GM19099 (cell line): ENCODE data around the gene ARIH1.

Experiments used
- POLR2A ChIP-seq: IDR thresholded peaks from 3 replicates; pipeline ENCODE4 v1.6.1; 2011; ENCODE audit warnings: low read depth; ENCODE audit not compliant: insufficient read length; ENCODE audit errors: extremely low read depth

ARIH1 gene, protein sequence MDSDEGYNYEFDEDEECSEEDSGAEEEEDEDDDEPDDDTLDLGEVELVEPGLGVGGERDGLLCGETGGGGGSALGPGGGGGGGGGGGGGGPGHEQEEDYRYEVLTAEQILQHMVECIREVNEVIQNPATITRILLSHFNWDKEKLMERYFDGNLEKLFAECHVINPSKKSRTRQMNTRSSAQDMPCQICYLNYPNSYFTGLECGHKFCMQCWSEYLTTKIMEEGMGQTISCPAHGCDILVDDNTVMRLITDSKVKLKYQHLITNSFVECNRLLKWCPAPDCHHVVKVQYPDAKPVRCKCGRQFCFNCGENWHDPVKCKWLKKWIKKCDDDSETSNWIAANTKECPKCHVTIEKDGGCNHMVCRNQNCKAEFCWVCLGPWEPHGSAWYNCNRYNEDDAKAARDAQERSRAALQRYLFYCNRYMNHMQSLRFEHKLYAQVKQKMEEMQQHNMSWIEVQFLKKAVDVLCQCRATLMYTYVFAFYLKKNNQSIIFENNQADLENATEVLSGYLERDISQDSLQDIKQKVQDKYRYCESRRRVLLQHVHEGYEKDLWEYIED

DNA sequence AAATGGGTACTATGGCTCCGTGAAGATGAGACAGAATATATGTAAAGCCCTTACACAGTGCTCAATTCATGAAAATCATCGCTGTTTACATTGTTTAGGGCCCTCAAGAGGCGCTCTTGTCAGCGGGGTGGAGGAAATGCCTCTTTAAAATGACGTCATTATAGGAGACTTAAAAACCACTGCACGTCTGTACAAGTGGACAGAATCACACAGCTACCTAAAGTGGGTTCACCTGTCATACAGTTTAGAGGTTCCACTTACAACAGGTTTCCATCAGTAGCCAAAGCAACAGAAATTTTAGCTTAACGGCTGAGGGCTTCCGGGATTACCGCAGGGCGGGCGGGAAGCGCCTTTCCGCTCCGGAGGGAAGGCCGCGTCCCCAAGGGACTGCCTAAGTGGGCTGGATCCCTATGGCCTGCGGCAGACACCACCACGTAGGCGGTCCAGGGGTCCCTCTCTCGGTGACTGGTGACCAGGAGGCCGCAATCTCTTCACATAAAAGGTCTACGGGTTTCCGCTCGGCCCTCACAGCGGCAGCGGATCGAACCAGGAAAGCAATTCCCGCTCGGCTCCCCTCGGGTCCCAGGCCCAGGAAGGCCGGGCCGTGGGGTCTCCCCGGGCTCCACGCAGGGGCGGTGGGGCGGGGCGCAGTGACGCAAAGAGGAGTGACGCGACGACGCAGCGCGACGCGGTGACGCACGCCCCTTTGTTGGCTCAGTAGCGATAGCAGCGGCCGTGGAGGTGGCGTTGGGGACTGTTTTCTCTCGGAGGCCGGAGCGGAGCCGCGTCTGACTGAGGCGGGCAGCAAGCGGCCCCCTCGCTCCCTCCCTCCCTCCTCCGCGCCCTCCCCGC is at the start of gene ARIH1:
TSS of gene ARIH1 (plus strand) at position 717 of the 852 bp plus-strand sequence. CDS start 310 bp downstream, outside the sequence.
- TF ChIP-seq POLR2A = peak; percentile 90

DNA sequence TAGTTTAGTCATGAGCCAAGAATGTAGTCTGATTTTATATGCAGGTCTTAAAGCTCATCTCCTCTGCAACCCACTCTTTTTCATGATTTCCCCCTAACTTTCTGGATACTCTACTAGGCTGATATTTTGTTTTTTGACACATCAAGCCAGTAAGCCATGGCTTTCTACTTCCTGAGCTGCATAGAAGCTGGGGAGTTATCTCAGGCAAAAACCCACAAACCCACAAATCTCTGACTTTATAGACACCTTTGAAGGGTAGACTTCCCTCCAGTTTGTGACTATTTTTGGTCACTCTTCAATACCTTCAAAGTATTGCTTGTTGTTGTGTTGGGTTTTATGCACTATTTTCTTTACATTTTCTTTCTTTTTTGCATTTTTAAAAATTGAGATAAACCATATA is 47.4 kb upstream of the ARIH1 start:
- no peak for TF ChIP-seq POLR2A

GRCh38 chr15:72437650-72438316 is 36.3 kb upstream of the ARIH1 start:
- no peak for TF ChIP-seq POLR2A

GRCh38 chr15:72445426-72445825 is 28.7 kb upstream of the ARIH1 start:
- no peak for TF ChIP-seq POLR2A

DNA sequence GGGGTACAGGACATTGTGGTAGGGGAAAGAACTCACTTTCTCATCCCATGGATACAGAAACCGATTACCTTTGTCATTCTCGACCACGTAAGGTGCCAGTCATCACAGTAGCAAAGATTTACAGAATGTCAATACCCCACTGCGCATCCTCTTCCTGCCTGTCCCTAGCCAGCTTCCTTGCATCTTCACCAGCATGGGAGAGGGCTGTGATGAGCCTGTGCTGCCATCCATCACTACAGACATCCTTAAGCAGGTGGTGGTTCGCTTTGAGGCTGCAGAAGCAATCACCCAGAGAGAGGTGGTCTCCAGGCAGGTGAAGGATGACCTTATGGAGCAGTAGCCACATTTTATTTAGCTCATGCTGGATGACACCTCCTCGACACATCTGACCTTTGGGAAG is 23.3 kb upstream of the ARIH1 start:
- TF ChIP-seq POLR2A = no peak

GRCh38 chr15:72451224-72451623 is 22.9 kb upstream of the ARIH1 start:
- TF ChIP-seq POLR2A = no peak

- no peak for TF ChIP-seq POLR2A
Observed at GRCh38 chr15:72456684-72457083, 17.4 kb upstream of the ARIH1 start.

DNA sequence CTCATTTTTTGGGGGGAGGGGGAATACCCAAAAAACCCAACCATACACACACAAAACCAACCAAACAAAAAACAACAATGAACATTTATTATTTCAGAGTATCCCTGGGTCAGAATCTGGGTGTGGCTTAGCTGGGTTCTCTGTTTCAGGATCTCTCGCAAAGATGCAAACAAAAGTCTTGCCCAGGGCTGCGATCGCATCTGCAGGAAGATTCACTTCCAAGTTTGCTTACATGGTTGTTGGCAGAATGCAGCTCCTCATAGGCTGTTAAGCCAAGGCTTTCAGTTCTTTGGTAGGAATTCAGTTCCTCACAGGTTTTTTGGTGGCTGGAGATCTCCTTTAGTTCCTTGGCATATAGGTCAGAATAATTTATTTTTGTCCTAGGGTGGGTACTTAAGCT is 13.7 kb upstream of the ARIH1 start:
- no peak for TF ChIP-seq POLR2A

- no peak for TF ChIP-seq POLR2A
Observed at GRCh38 chr15:72463702-72464101, 10.4 kb upstream of the ARIH1 start.

- TF ChIP-seq POLR2A = no peak
Observed at GRCh38 chr15:72464251-72464650, 9.9 kb upstream of the ARIH1 start.

DNA sequence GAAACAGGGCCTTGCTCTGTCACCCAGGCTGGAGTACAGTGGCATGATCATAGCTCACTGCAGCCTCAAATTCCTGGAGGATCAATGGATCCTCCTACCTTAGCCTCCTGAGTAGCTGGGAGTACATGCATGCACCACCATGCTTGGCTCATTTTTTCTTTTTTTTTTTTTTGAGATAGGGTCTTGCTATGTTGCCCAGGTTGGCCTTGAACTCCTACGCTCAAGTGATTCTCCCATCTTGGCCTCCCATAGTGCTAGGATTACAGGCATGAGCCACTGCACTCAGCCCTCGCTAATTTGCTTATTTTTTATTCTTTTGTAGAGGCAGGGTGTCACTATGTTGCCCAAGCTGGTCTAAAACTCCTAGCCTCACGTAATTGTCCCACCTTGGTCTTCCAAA is 6.0 kb upstream of the ARIH1 start:
- TF ChIP-seq POLR2A = no peak

DNA sequence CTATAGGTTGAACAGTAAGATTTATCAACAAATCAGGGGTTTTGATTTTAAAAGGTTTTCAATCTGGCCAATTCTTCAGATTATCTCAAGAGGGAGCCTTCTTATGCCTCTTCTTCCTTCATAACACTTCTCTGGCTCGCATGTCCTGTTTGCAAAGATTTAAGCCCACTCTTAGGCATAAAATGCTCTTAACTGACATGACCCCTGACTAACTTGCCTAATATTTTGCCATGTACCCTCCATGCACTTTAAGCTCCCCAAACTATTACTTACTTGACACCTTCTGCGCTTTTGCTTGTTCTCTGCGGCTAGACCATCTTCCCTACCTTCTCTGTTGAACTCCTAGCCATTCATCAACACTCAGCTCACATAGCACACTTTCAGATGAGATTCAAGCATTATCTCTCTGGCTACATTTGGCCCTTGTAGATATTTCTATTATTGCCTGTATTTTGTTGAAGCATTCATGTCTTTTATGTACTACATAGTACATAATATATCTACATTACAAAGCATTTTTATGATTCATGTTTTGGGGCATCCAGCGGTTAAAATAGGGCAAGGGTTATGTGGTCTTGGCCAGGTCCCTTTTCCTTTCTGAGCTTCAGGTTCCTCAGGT is 1.0 kb upstream of the ARIH1 start:
- no peak for TF ChIP-seq POLR2A

GRCh38 chr15:72474466-72474911 is 359 bp downstream of the ARIH1 start:
- TF ChIP-seq POLR2A = no peak

DNA sequence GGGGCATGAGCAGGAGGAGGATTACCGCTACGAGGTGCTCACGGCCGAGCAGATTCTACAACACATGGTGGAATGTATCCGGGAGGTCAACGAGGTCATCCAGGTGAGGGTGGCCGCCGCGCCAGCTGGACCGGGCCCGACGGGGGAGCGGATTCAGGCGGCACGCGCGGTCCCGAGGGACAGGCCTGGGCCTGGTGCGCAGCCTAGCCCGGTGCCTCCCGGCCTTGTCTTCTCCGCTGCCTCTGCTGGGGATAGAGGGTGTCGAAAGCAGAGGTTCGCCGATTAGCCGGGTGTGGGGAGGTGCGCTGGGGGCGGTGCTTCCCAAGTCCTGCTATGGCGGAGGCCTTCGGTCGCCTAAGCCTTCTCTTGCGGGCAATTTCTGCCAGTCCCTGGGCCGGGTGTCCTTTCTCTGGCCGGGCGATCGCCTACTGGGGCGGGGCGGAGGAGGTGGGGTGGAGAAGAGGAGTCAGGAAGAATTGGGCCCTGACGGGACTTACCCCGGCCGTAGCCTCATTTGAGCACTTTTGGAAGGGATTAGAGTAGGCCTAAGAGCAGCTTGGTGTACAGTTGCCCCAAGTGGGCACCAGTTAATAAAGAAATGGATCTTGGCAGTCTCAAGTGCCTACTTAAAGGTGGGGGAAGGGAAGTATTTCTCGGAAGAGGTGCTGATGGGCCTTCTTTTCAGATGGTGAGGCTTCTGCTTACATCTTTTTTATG is 940 bp downstream of the ARIH1 start:
- TF ChIP-seq POLR2A = peak; percentile 69
